GM23338 (cell line): ENCODE measurements around the gene SLC8A3.

Experiments
- EZH2 ChIP-seq: fragments of 200-600 bp; sonication (generic); IDR thresholded peaks from one replicate; pipeline ENCODE4 v1.8.0; 2017; ENCODE audit warnings: antibody characterized with exemption, mild to moderate bottlenecking, low read depth; ENCODE audit not compliant: unreplicated experiment
- EZH2phosphoT487 ChIP-seq: fragments of 200-600 bp; sonication (generic); IDR thresholded peaks from one replicate; pipeline ENCODE4 v1.8.1; 2018; ENCODE audit warnings: antibody characterized with exemption; ENCODE audit not compliant: unreplicated experiment
- POLR2AphosphoS5 ChIP-seq: IDR thresholded peaks from 2 replicates; pipeline ENCODE4 v1.6.1; 2016; ENCODE audit warnings: antibody characterized with exemption, low read depth
- REST ChIP-seq: IDR thresholded peaks from one replicate; pipeline ENCODE4 v1.6.1; 2018; ENCODE audit warnings: antibody characterized with exemption; ENCODE audit not compliant: unreplicated experiment
- TF ChIP-seq, protein P1 (sequence below), 2 experiments: fragments of 200-600 bp in 1 of 2; sonication (generic) in 1 of 2; conservative IDR thresholded peaks; 2 replicates each; pipeline versions ENCODE4 v1.5.1 to v1.6.1; 2016 to 2017; ENCODE audit warnings: antibody characterized with exemption in 2 of 2, low read depth in 2 of 2, mild to moderate bottlenecking in 2 of 2, moderate library complexity in 1 of 2

GRCh38 chr14:70006699-70007098 is 182.1 kb downstream of the SLC8A3 start:
- TF ChIP-seq, protein P1, sequence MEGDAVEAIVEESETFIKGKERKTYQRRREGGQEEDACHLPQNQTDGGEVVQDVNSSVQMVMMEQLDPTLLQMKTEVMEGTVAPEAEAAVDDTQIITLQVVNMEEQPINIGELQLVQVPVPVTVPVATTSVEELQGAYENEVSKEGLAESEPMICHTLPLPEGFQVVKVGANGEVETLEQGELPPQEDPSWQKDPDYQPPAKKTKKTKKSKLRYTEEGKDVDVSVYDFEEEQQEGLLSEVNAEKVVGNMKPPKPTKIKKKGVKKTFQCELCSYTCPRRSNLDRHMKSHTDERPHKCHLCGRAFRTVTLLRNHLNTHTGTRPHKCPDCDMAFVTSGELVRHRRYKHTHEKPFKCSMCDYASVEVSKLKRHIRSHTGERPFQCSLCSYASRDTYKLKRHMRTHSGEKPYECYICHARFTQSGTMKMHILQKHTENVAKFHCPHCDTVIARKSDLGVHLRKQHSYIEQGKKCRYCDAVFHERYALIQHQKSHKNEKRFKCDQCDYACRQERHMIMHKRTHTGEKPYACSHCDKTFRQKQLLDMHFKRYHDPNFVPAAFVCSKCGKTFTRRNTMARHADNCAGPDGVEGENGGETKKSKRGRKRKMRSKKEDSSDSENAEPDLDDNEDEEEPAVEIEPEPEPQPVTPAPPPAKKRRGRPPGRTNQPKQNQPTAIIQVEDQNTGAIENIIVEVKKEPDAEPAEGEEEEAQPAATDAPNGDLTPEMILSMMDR (conservative IDR thresholded peaks at IDR 0.05; ENCODE audit: low read depth in 2 of 2): no peak
- TF ChIP-seq EZH2: no peak
- TF ChIP-seq POLR2AphosphoS5: no peak
- TF ChIP-seq EZH2phosphoT487: no peak
- no peak for TF ChIP-seq REST
